ENCODE measurements around the gene GALNT18. TPM values are rescaled to one million over a fixed set of nuclear protein-coding genes. Genes with fewer than 3 reads are reported as not detected.

Gene GALNT18
- total RNA-seq, 1 donor, result 4.7 TPM

GRCh38 chr11:11383995-11384394, 237.8 kb downstream of the GALNT18 start:
- Histone ChIP-seq H3K9me3 (ENCODE audit: low read depth, low read length) (no peaks in the 10 kb centered on the region), H3K36me3 (ENCODE audit: insufficient read depth, low read length) (no peaks in the 10 kb centered on the region), H3K79me2 (ENCODE audit: insufficient read depth, low read length) (no peaks in the 10 kb centered on the region), H3K27ac (ENCODE audit: low read depth, low read length) (no peak overlapping the region), H3K4me3 (ENCODE audit: insufficient read depth, low read length) (no peak overlapping the region), H3K27me3 (ENCODE audit: insufficient read depth, low read length) (peaks cover 3% of the 10 kb centered on the region), H3K4me1 (ENCODE audit: insufficient read depth, low read length) (no peaks in the 10 kb centered on the region), H3K4me2 (ENCODE audit: insufficient read depth, low read length) (no peak overlapping the region), H2AFZ (ENCODE audit: low read length) (no peak overlapping the region), H4K20me1 (ENCODE audit: insufficient read depth, low read length) (no peaks in the 10 kb centered on the region)
- TF ChIP-seq, protein P1, sequence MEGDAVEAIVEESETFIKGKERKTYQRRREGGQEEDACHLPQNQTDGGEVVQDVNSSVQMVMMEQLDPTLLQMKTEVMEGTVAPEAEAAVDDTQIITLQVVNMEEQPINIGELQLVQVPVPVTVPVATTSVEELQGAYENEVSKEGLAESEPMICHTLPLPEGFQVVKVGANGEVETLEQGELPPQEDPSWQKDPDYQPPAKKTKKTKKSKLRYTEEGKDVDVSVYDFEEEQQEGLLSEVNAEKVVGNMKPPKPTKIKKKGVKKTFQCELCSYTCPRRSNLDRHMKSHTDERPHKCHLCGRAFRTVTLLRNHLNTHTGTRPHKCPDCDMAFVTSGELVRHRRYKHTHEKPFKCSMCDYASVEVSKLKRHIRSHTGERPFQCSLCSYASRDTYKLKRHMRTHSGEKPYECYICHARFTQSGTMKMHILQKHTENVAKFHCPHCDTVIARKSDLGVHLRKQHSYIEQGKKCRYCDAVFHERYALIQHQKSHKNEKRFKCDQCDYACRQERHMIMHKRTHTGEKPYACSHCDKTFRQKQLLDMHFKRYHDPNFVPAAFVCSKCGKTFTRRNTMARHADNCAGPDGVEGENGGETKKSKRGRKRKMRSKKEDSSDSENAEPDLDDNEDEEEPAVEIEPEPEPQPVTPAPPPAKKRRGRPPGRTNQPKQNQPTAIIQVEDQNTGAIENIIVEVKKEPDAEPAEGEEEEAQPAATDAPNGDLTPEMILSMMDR (IDR thresholded peaks at IDR 0.05; ENCODE audit: extremely low read depth, low read depth, low read length), result no peak
- DNase-seq (ENCODE audit: insufficient read length, low spot score, missing footprints), result no peak

GRCh38 chr11:11382858-11383532, 238.8 kb downstream of the GALNT18 start:
- Histone ChIP-seq H3K4me3 (ENCODE audit: insufficient read depth, low read length) (no peak overlapping the region), H3K4me1 (ENCODE audit: insufficient read depth, low read length) (no peaks in the 10 kb centered on the region), H3K4me2 (ENCODE audit: insufficient read depth, low read length) (no peak overlapping the region), H3K36me3 (ENCODE audit: insufficient read depth, low read length) (no peaks in the 10 kb centered on the region), H3K27me3 (ENCODE audit: insufficient read depth, low read length) (peaks cover 3% of the 10 kb centered on the region), H4K20me1 (ENCODE audit: insufficient read depth, low read length) (no peaks in the 10 kb centered on the region), H3K9me3 (ENCODE audit: low read depth, low read length) (no peaks in the 10 kb centered on the region), H3K79me2 (ENCODE audit: insufficient read depth, low read length) (no peaks in the 10 kb centered on the region), H3K27ac (ENCODE audit: low read depth, low read length) (no peak overlapping the region), H2AFZ (ENCODE audit: low read length) (no peak overlapping the region)
- no peak for DNase-seq (ENCODE audit: insufficient read length, low spot score, missing footprints)
- TF ChIP-seq, protein P1 (IDR thresholded peaks at IDR 0.05; ENCODE audit: extremely low read depth, low read depth, low read length), result no peak

DNA sequence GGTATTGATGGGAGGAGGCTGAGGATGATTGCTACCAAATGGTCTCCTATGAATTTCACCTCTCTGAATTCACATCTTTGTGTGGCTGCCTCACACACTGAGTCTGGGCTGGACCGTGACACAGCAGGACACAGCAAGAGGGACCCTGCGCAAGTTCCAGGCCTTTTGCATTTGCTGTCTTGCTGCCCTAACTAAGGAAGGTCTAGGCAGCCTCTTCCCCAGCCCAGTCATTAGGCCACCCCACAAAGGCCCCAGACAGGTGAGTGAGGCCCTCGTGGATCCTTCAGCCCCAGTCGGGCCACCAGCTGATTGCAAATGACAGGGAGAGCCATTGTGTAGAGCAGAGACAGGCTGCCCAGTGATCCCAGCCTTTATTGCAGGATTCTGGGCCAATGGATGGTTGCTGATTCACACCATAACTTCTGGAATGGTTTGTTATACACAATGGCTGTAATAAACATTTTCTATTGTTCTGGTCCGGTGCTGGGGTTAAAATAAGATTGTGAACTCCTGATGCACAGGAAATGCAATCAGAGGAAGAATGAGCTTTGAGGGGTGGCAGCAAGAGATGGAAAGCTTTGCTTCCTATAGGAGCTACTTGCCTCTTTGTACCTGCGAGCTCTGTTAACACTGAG, 240.2 kb downstream of the GALNT18 start:
- Histone ChIP-seq H3K9me3 (ENCODE audit: low read depth, low read length) (no peaks in the 10 kb centered on the region), H2AFZ (ENCODE audit: low read length) (no peak overlapping the region), H3K36me3 (ENCODE audit: insufficient read depth, low read length) (no peaks in the 10 kb centered on the region), H3K4me2 (ENCODE audit: insufficient read depth, low read length) (no peak overlapping the region), H3K4me3 (ENCODE audit: insufficient read depth, low read length) (no peak overlapping the region), H3K79me2 (ENCODE audit: insufficient read depth, low read length) (no peaks in the 10 kb centered on the region), H3K4me1 (ENCODE audit: insufficient read depth, low read length) (no peaks in the 10 kb centered on the region), H3K27me3 (ENCODE audit: insufficient read depth, low read length) (no peaks in the 10 kb centered on the region), H4K20me1 (ENCODE audit: insufficient read depth, low read length) (no peaks in the 10 kb centered on the region), H3K27ac (ENCODE audit: low read depth, low read length) (no peak overlapping the region)
- no peak for DNase-seq (ENCODE audit: insufficient read length, low spot score, missing footprints)
- TF ChIP-seq, protein P1 (IDR thresholded peaks at IDR 0.05; ENCODE audit: extremely low read depth, low read depth, low read length), result no peak

GRCh38 chr11:11380883-11381282, 240.9 kb downstream of the GALNT18 start:
- H3K4me1 ChIP-seq (ENCODE audit: insufficient read depth, low read length), result no peaks in the 10 kb centered on the region
- TF ChIP-seq, protein P1 (IDR thresholded peaks at IDR 0.05; ENCODE audit: extremely low read depth, low read depth, low read length), result no peak

More at GRCh38 chr11:11380883-11381282, 240.9 kb downstream of the GALNT18 start:
- Histone ChIP-seq H3K9me3 (ENCODE audit: low read depth, low read length) (no peaks in the 10 kb centered on the region), H3K4me3 (ENCODE audit: insufficient read depth, low read length) (no peak overlapping the region), H3K4me2 (ENCODE audit: insufficient read depth, low read length) (no peak overlapping the region), H3K27me3 (ENCODE audit: insufficient read depth, low read length) (no peaks in the 10 kb centered on the region), H3K36me3 (ENCODE audit: insufficient read depth, low read length) (no peaks in the 10 kb centered on the region), H3K79me2 (ENCODE audit: insufficient read depth, low read length) (no peaks in the 10 kb centered on the region), H2AFZ (ENCODE audit: low read length) (no peak overlapping the region), H4K20me1 (ENCODE audit: insufficient read depth, low read length) (no peaks in the 10 kb centered on the region), H3K27ac (ENCODE audit: low read depth, low read length) (no peak overlapping the region)
- no peak for DNase-seq (ENCODE audit: insufficient read length, low spot score, missing footprints)

Data from osteoblast (primary cell).